ENCODE measurements around the gene RNF111.

The RNF111 gene

GRCh38 chr15:58987491-58988005, at the start of gene RNF111:
RNF111 (plus strand) TSS chr15:58987663; CDS start chr15:59030823, 43,160 bp downstream.
- H3K4me3 ChIP-seq (IDR thresholded peaks at IDR 0.05; ENCODE audit: insufficient read depth, low read depth, low read length) = no peak within 1 kb of the TSS
- no peak for TF ChIP-seq CTCF (conservative IDR thresholded peaks at IDR 0.05; ENCODE audit: low read depth, low read length)
- H2AFZ ChIP-seq (ENCODE audit: low read depth) = peak within 1 kb of the TSS; percentile 62
- H3K27me3 ChIP-seq (ENCODE audit: insufficient read depth, low read depth) = no peaks in the 10 kb centered on the region
- H3K9ac ChIP-seq = peak within 1 kb of the TSS; percentile 43; the same call in 1 of the 2 replicates
- peaks cover 42% of the 10 kb centered on the region for H3K79me2 ChIP-seq (ENCODE audit: insufficient read depth, low read depth)
- H3K27ac ChIP-seq = peak within 1 kb of the TSS; percentile 42
- H3K4me2 ChIP-seq = peak within 1 kb of the TSS; percentile 59
- H3K4me1 ChIP-seq (ENCODE audit: low read depth, poor library complexity, severe bottlenecking) = peaks cover 13% of the 10 kb centered on the region
- H3K36me3 ChIP-seq (ENCODE audit: insufficient read depth) = no peaks in the 10 kb centered on the region
- H4K20me1 ChIP-seq (ENCODE audit: insufficient read depth) = peaks cover 8% of the 10 kb centered on the region; the same call in 1 of the 2 replicates

- Histone ChIP-seq H3K27me3 (ENCODE audit: insufficient read depth, low read depth) (no peaks in the 10 kb centered on the region), H3K4me1 (ENCODE audit: low read depth, poor library complexity, severe bottlenecking) (peaks cover 1% of the 10 kb centered on the region), H3K4me3 (IDR thresholded peaks at IDR 0.05; ENCODE audit: insufficient read depth, low read depth, low read length) (no peak overlapping the region), H2AFZ (ENCODE audit: low read depth) (no peak overlapping the region), H3K9ac (no peak overlapping the region), H3K4me2 (no peak overlapping the region), H3K27ac (no peak overlapping the region), H3K36me3 (ENCODE audit: insufficient read depth) (no peaks in the 10 kb centered on the region), H3K79me2 (ENCODE audit: insufficient read depth, low read depth) (no peaks in the 10 kb centered on the region), H4K20me1 (ENCODE audit: insufficient read depth) (no peaks in the 10 kb centered on the region)
- no peak for TF ChIP-seq CTCF (conservative IDR thresholded peaks at IDR 0.05; ENCODE audit: low read depth, low read length)
Measured at GRCh38 chr15:58947179-58947578, 40.3 kb upstream of the RNF111 start.

- Histone ChIP-seq H4K20me1 (ENCODE audit: insufficient read depth) (no peaks in the 10 kb centered on the region), H3K27ac (no peak overlapping the region), H3K36me3 (ENCODE audit: insufficient read depth) (no peaks in the 10 kb centered on the region), H3K9ac (no peak overlapping the region), H3K4me2 (no peak overlapping the region), H2AFZ (ENCODE audit: low read depth) (no peak overlapping the region), H3K4me1 (ENCODE audit: low read depth, poor library complexity, severe bottlenecking) (peaks cover 13% of the 10 kb centered on the region), H3K4me3 (IDR thresholded peaks at IDR 0.05; ENCODE audit: insufficient read depth, low read depth, low read length) (no peak overlapping the region), H3K27me3 (ENCODE audit: insufficient read depth, low read depth) (no peaks in the 10 kb centered on the region), H3K79me2 (ENCODE audit: insufficient read depth, low read depth) (no peaks in the 10 kb centered on the region)
- TF ChIP-seq CTCF (conservative IDR thresholded peaks at IDR 0.05; ENCODE audit: low read depth, low read length) = no peak
Measured at GRCh38 chr15:58951388-58952007, 36.0 kb upstream of the RNF111 start.

DNA sequence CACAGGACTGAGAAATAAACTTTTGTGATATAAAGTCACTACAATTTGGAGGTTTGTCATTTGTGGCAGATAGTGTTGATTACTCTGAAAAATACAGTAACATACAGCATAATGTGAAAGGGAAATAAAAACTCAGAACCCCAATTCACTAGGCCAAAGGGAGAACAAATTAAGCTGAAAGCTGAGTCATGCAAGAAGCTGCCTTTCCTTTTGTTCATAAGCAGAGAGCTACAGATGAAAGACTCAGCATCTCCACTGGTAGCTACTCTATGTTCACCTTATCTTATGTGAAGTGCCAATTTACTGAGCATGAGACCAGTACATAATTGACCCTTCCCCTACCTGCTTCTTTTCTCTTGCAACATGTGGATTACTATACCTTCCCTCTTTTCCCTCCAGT, 34.7 kb upstream of the RNF111 start:
- Histone ChIP-seq H3K9ac (no peak overlapping the region), H2AFZ (ENCODE audit: low read depth) (peak overlapping the region; percentile 51), H3K79me2 (ENCODE audit: insufficient read depth, low read depth) (no peaks in the 10 kb centered on the region), H3K36me3 (ENCODE audit: insufficient read depth) (no peaks in the 10 kb centered on the region), H4K20me1 (ENCODE audit: insufficient read depth) (no peaks in the 10 kb centered on the region), H3K4me3 (IDR thresholded peaks at IDR 0.05; ENCODE audit: insufficient read depth, low read depth, low read length) (no peak overlapping the region), H3K27ac (peak overlapping the region; percentile 10; the same call in 1 of the 2 replicates), H3K4me1 (ENCODE audit: low read depth, poor library complexity, severe bottlenecking) (peaks cover 22% of the 10 kb centered on the region), H3K4me2 (0 out of 2 replicates have a peak overlapping the region, but pooled peaks have one; percentile 4), H3K27me3 (ENCODE audit: insufficient read depth, low read depth) (no peaks in the 10 kb centered on the region)
- TF ChIP-seq CTCF (conservative IDR thresholded peaks at IDR 0.05; ENCODE audit: low read depth, low read length) = no peak

Data from KMS-11 (cell line).